Activated T-helper 1 cell treated with anti-CD3 and anti-CD28 coated beads, Interleukin-12 subunit alpha, Interleukin-12 subunit beta, Interleukin-2, Interleukin-4 antibody, amounts not matched to agents 30 ng/mL and 10 ng/mL and 1 ng/mL, durations not matched to agents 14 hours and 24 hours and 36 hours (primary cell): ENCODE data around the gene GRIK2. TPM values are rescaled to one million over a fixed set of nuclear protein-coding genes. Genes with fewer than 3 reads are reported as not detected.

Experiments
- DNase-seq: peaks from one replicate; pipeline ENCODE4 v3.0.0; 2021; ENCODE audit warnings: low spot score
- H3K27ac Mint-ChIP-seq: one replicate; pipeline ENCODE4 v1.8.0; 2021; ENCODE audit warnings: mild to moderate bottlenecking, mixed read lengths
- H3K27me3 Mint-ChIP-seq: one replicate; pipeline ENCODE4 v1.8.0; 2022; ENCODE audit warnings: mild to moderate bottlenecking, moderate library complexity, mixed read lengths; ENCODE audit not compliant: insufficient read depth
- H3K36me3 Mint-ChIP-seq: one replicate; pipeline ENCODE4 v1.8.0; 2021; ENCODE audit warnings: low read depth, mixed read lengths
- H3K4me1 Mint-ChIP-seq: one replicate; pipeline ENCODE4 v1.8.0; 2021; ENCODE audit warnings: low read depth, mixed read lengths
- H3K4me3 Mint-ChIP-seq: one replicate; pipeline ENCODE4 v1.8.0; 2021; ENCODE audit warnings: mild to moderate bottlenecking, moderate library complexity, mixed read lengths
- H3K9me3 Mint-ChIP-seq: one replicate; pipeline ENCODE4 v1.8.0; 2021; ENCODE audit warnings: mixed read lengths
- intact Hi-C: fragments of 100-400 bp; cut with micrococcal nuclease; formaldehyde crosslinking; loops from one replicate; pipeline ENCODE4 v1.15.1; 2024
- total RNA-seq: library from RNA; stranded (reverse); gene quantifications from 2 replicates; pipeline ENCODE4 v1.2.3, GENCODE V29; 2022

GRIK2 gene
- total RNA-seq, 1 donor from 2014 or later = not detected

GRCh38 chr6:101883505-101883904, 490.0 kb downstream of the GRIK2 start:
- no peaks in the 10 kb centered on the region for H3K9me3 Mint-ChIP-seq
- intact Hi-C loops = no loop called here
- no peak for DNase-seq
- H3K27me3 Mint-ChIP-seq = no peaks in the 10 kb centered on the region
- H3K4me1 Mint-ChIP-seq = no peaks in the 10 kb centered on the region
- H3K27ac Mint-ChIP-seq = no peak overlapping the region
- no peak overlapping the region for H3K4me3 Mint-ChIP-seq
- no peaks in the 10 kb centered on the region for H3K36me3 Mint-ChIP-seq

- Mint-ChIP-seq H3K27me3 (no peaks in the 10 kb centered on the region), H3K4me1 (no peaks in the 10 kb centered on the region), H3K27ac (no peak overlapping the region), H3K36me3 (no peaks in the 10 kb centered on the region), H3K4me3 (no peak overlapping the region), H3K9me3 (no peaks in the 10 kb centered on the region)
- intact Hi-C loops = no loop called here
- no peak for DNase-seq
These were observed 494.0 kb downstream of the GRIK2 start for GRCh38 chr6:101887532-101887931.

GRCh38 chr6:101907356-101908217, 514.1 kb downstream of the GRIK2 start:
- intact Hi-C loops = no loop called here
- H3K4me1 Mint-ChIP-seq = no peaks in the 10 kb centered on the region
- no peaks in the 10 kb centered on the region for H3K9me3 Mint-ChIP-seq
- DNase-seq = no peak
- H3K4me3 Mint-ChIP-seq = no peak overlapping the region
- H3K27me3 Mint-ChIP-seq = no peaks in the 10 kb centered on the region
- no peaks in the 10 kb centered on the region for H3K36me3 Mint-ChIP-seq
- H3K27ac Mint-ChIP-seq = no peak overlapping the region

GRCh38 chr6:101909366-101909765, 515.9 kb downstream of the GRIK2 start:
- intact Hi-C loops = no loop called here
- no peak overlapping the region for H3K4me3 Mint-ChIP-seq
- H3K36me3 Mint-ChIP-seq = no peaks in the 10 kb centered on the region
- no peak for DNase-seq
- no peaks in the 10 kb centered on the region for H3K4me1 Mint-ChIP-seq
- H3K9me3 Mint-ChIP-seq = no peaks in the 10 kb centered on the region
- no peak overlapping the region for H3K27ac Mint-ChIP-seq
- H3K27me3 Mint-ChIP-seq = no peaks in the 10 kb centered on the region

- DNase-seq = no peak
- no peaks in the 10 kb centered on the region for H3K9me3 Mint-ChIP-seq
- H3K27ac Mint-ChIP-seq = no peak overlapping the region
- H3K4me1 Mint-ChIP-seq = no peaks in the 10 kb centered on the region
- H3K36me3 Mint-ChIP-seq = no peaks in the 10 kb centered on the region
- H3K27me3 Mint-ChIP-seq = no peaks in the 10 kb centered on the region
- intact Hi-C loops = no loop called here
- H3K4me3 Mint-ChIP-seq = no peak overlapping the region
These were observed 518.8 kb downstream of the GRIK2 start for GRCh38 chr6:101912311-101912710.

GRCh38 chr6:101918471-101918870, 525.0 kb downstream of the GRIK2 start:
- DNase-seq = no peak
- H3K27ac Mint-ChIP-seq = no peak overlapping the region
- no peaks in the 10 kb centered on the region for H3K4me1 Mint-ChIP-seq
- H3K4me3 Mint-ChIP-seq = no peak overlapping the region
- intact Hi-C loops = no loop called here
- no peaks in the 10 kb centered on the region for H3K27me3 Mint-ChIP-seq
- no peaks in the 10 kb centered on the region for H3K36me3 Mint-ChIP-seq
- H3K9me3 Mint-ChIP-seq = no peaks in the 10 kb centered on the region

- H3K27me3 Mint-ChIP-seq = no peaks in the 10 kb centered on the region
- intact Hi-C loops = no loop called here
- no peaks in the 10 kb centered on the region for H3K4me1 Mint-ChIP-seq
- no peak for DNase-seq
- H3K36me3 Mint-ChIP-seq = no peaks in the 10 kb centered on the region
- H3K27ac Mint-ChIP-seq = no peak overlapping the region
- no peak overlapping the region for H3K4me3 Mint-ChIP-seq
- H3K9me3 Mint-ChIP-seq = no peaks in the 10 kb centered on the region
These were observed 528.4 kb downstream of the GRIK2 start for GRCh38 chr6:101921829-101922450.

GRCh38 chr6:101926149-101926925, 532.8 kb downstream of the GRIK2 start:
- intact Hi-C loops = no loop called here
- Mint-ChIP-seq H3K9me3 (no peaks in the 10 kb centered on the region), H3K36me3 (no peaks in the 10 kb centered on the region), H3K27me3 (no peaks in the 10 kb centered on the region), H3K4me1 (no peaks in the 10 kb centered on the region), H3K4me3 (no peak overlapping the region), H3K27ac (no peak overlapping the region)
- DNase-seq = no peak

- DNase-seq = no peak
- Mint-ChIP-seq H3K4me3 (no peak overlapping the region), H3K27ac (no peak overlapping the region), H3K36me3 (no peaks in the 10 kb centered on the region), H3K4me1 (no peaks in the 10 kb centered on the region), H3K9me3 (peaks cover 8% of the 10 kb centered on the region), H3K27me3 (no peaks in the 10 kb centered on the region)
- intact Hi-C loops = no loop called here
These were observed 538.3 kb downstream of the GRIK2 start for GRCh38 chr6:101931766-101932165.

- Mint-ChIP-seq H3K4me1 (no peaks in the 10 kb centered on the region), H3K4me3 (no peak overlapping the region), H3K27me3 (no peaks in the 10 kb centered on the region), H3K9me3 (peaks cover 8% of the 10 kb centered on the region), H3K36me3 (no peaks in the 10 kb centered on the region), H3K27ac (no peak overlapping the region)
- intact Hi-C loops = no loop called here
- no peak for DNase-seq
These were observed 539.2 kb downstream of the GRIK2 start for GRCh38 chr6:101932704-101933103.

- Mint-ChIP-seq H3K4me3 (no peak overlapping the region), H3K36me3 (no peaks in the 10 kb centered on the region), H3K27me3 (no peaks in the 10 kb centered on the region), H3K9me3 (peaks cover 8% of the 10 kb centered on the region), H3K4me1 (no peaks in the 10 kb centered on the region), H3K27ac (no peak overlapping the region)
- no peak for DNase-seq
- intact Hi-C loops = no loop called here
These were observed 542.2 kb downstream of the GRIK2 start for GRCh38 chr6:101935732-101936131.

- H3K9me3 Mint-ChIP-seq = peaks cover 8% of the 10 kb centered on the region
- no peak overlapping the region for H3K27ac Mint-ChIP-seq
- intact Hi-C loops = no loop called here
- no peaks in the 10 kb centered on the region for H3K36me3 Mint-ChIP-seq
- DNase-seq = no peak
- H3K4me3 Mint-ChIP-seq = no peak overlapping the region
- no peaks in the 10 kb centered on the region for H3K27me3 Mint-ChIP-seq
- H3K4me1 Mint-ChIP-seq = no peaks in the 10 kb centered on the region
These were observed 543.0 kb downstream of the GRIK2 start for GRCh38 chr6:101936516-101936915.

- Mint-ChIP-seq H3K36me3 (no peaks in the 10 kb centered on the region), H3K27ac (no peak overlapping the region), H3K4me3 (no peak overlapping the region), H3K9me3 (peaks cover 8% of the 10 kb centered on the region), H3K27me3 (no peaks in the 10 kb centered on the region), H3K4me1 (no peaks in the 10 kb centered on the region)
- no peak for DNase-seq
- intact Hi-C loops = no loop called here
These were observed 543.6 kb downstream of the GRIK2 start for GRCh38 chr6:101937108-101937507.
